Muscle layer of duodenum (tissue), 2 donors: Measurements from ENCODE around the gene THTPA.
"Not testable (repeated sequence)": the region's sequence is repeated elsewhere in the genome, so short reads cannot be mapped to it uniquely, and the experiment has no call there.

Experiments
- H3K27ac ChIP-seq: one replicate; pipeline ENCODE4 v1.7.0; 2013; ENCODE audit warnings: mild to moderate bottlenecking, low read length
- H3K27me3 ChIP-seq: one replicate; pipeline ENCODE4 v1.7.0; 2013; ENCODE audit warnings: low read depth, mild to moderate bottlenecking, control low read depth, low read length
- H3K36me3 ChIP-seq, 2 donors: one replicate each; pipeline ENCODE4 v1.7.0; 2013; ENCODE audit warnings: low read length in 2 of 2, control low read depth in 1 of 2, mild to moderate bottlenecking in 1 of 2; ENCODE audit not compliant: insufficient read depth in 2 of 2, control insufficient read depth in 1 of 2
- H3K4me1 ChIP-seq, 2 donors: one replicate each; pipeline ENCODE4 v1.7.0; 2013; ENCODE audit warnings: low read length in 2 of 2, mild to moderate bottlenecking in 2 of 2, control low read depth in 1 of 2, moderate library complexity in 1 of 2; ENCODE audit not compliant: insufficient read depth in 2 of 2, control insufficient read depth in 1 of 2
- H3K4me3 ChIP-seq, 2 donors: one replicate each; pipeline ENCODE4 v1.7.0; 2013; ENCODE audit warnings: low read length in 2 of 2, low read depth in 1 of 2, mild to moderate bottlenecking in 1 of 2
- H3K9me3 ChIP-seq, 2 donors: one replicate each; pipeline ENCODE4 v1.7.0; 2013; ENCODE audit warnings: low read length in 2 of 2, control low read depth in 1 of 2, mild to moderate bottlenecking in 1 of 2; ENCODE audit not compliant: control insufficient read depth in 1 of 2
- donor health status: healthy.

The THTPA gene

GRCh38 chr14:23580948-23581281 lies 24.8 kb downstream of the THTPA start:
- H3K27me3 ChIP-seq, result peaks cover 10% of the 10 kb centered on the region
- H3K9me3 ChIP-seq, result no peaks in the 10 kb centered on the region
- no peaks in the 10 kb centered on the region for H3K36me3 ChIP-seq

GRCh38 chr14:23582906-23583760 lies 27.1 kb downstream of the THTPA start:
- no peaks in the 10 kb centered on the region for H3K27me3 ChIP-seq

More at GRCh38 chr14:23580948-23581281, 24.8 kb downstream of the THTPA start:
- Histone ChIP-seq H3K4me3 (no peak overlapping the region), H3K4me1 (peaks cover 0 to 34% of the 10 kb centered on the region in 2 donors), H3K27ac (no peak overlapping the region)

GRCh38 chr14:23583761-23584526 lies 27.9 kb downstream of the THTPA start:
- H3K27me3 ChIP-seq, H3K27ac ChIP-seq, H3K36me3 ChIP-seq: not testable (repeated sequence)

More at GRCh38 chr14:23582906-23583760, 27.1 kb downstream of the THTPA start:
- Histone ChIP-seq H3K27ac (no peak overlapping the region), H3K4me3 (no peak overlapping the region), H3K9me3 (no peaks in the 10 kb centered on the region), H3K4me1 (peaks cover 0 to 13% of the 10 kb centered on the region in 2 donors), H3K36me3 (no peaks in the 10 kb centered on the region)

GRCh38 chr14:23584527-23585203 lies 28.6 kb downstream of the THTPA start:
- H3K36me3 ChIP-seq, result not testable (repeated sequence)

More at GRCh38 chr14:23583761-23584526, 27.9 kb downstream of the THTPA start:
- H3K4me3 ChIP-seq, H3K4me1 ChIP-seq, H3K9me3 ChIP-seq: not testable (repeated sequence)

GRCh38 chr14:23588884-23589598 lies 33.0 kb downstream of the THTPA start:
- H3K36me3 ChIP-seq, result no peaks in the 10 kb centered on the region
- H3K27ac ChIP-seq, result no peak overlapping the region

More at GRCh38 chr14:23584527-23585203, 28.6 kb downstream of the THTPA start:
- H3K4me3 ChIP-seq, H3K27ac ChIP-seq, H3K27me3 ChIP-seq, H3K9me3 ChIP-seq, H3K4me1 ChIP-seq: not testable (repeated sequence)

GRCh38 chr14:23589606-23590005 lies 33.5 kb downstream of the THTPA start:
- Histone ChIP-seq H3K27me3 (no peaks in the 10 kb centered on the region), H3K4me3 (no peak overlapping the region), H3K4me1 (no peaks in the 10 kb centered on the region), H3K27ac (no peak overlapping the region), H3K36me3 (no peaks in the 10 kb centered on the region), H3K9me3 (no peaks in the 10 kb centered on the region)

More at GRCh38 chr14:23588884-23589598, 33.0 kb downstream of the THTPA start:
- Histone ChIP-seq H3K4me1 (no peaks in the 10 kb centered on the region), H3K4me3 (no peak overlapping the region), H3K27me3 (no peaks in the 10 kb centered on the region), H3K9me3 (no peaks in the 10 kb centered on the region)

GRCh38 chr14:23590198-23590597 lies 34.1 kb downstream of the THTPA start:
- no peak overlapping the region for H3K4me3 ChIP-seq
- H3K27ac ChIP-seq, result no peak overlapping the region
- no peaks in the 10 kb centered on the region for H3K36me3 ChIP-seq
- no peaks in the 10 kb centered on the region for H3K27me3 ChIP-seq
- H3K4me1 ChIP-seq, result no peaks in the 10 kb centered on the region
- no peaks in the 10 kb centered on the region for H3K9me3 ChIP-seq

GRCh38 chr14:23594191-23594590 lies 38.1 kb downstream of the THTPA start:
- not testable (repeated sequence) for H3K9me3 ChIP-seq, H3K36me3 ChIP-seq, H3K4me3 ChIP-seq, H3K27ac ChIP-seq, H3K27me3 ChIP-seq, H3K4me1 ChIP-seq

- H3K27me3 ChIP-seq, result no peaks in the 10 kb centered on the region
- no peaks in the 10 kb centered on the region for H3K36me3 ChIP-seq
- no peaks in the 10 kb centered on the region for H3K9me3 ChIP-seq
- no peaks in the 10 kb centered on the region for H3K4me1 ChIP-seq
- no peak overlapping the region for H3K27ac ChIP-seq
- no peak overlapping the region for H3K4me3 ChIP-seq
Measured at GRCh38 chr14:23600322-23600707, 44.2 kb downstream of the THTPA start.

- Histone ChIP-seq H3K4me3 (no peak overlapping the region), H3K27me3 (no peaks in the 10 kb centered on the region), H3K36me3 (no peaks in the 10 kb centered on the region), H3K4me1 (no peaks in the 10 kb centered on the region), H3K9me3 (no peaks in the 10 kb centered on the region), H3K27ac (no peak overlapping the region)
Measured at GRCh38 chr14:23600806-23601205, 44.7 kb downstream of the THTPA start.

GRCh38 chr14:23601424-23601823 lies 45.4 kb downstream of the THTPA start:
- H3K36me3 ChIP-seq, result no peaks in the 10 kb centered on the region
- H3K27ac ChIP-seq, result no peak overlapping the region
- no peak overlapping the region for H3K4me3 ChIP-seq

More at GRCh38 chr14:23601424-23601823, 45.4 kb downstream of the THTPA start:
- Histone ChIP-seq H3K9me3 (no peaks in the 10 kb centered on the region), H3K4me1 (no peaks in the 10 kb centered on the region), H3K27me3 (no peaks in the 10 kb centered on the region)
